ENCODE measurements around the gene ANKMY1. TPM values are rescaled to one million over a fixed set of nuclear protein-coding genes. Genes with fewer than 3 reads are reported as not detected.
A peak's percentile ranks its signal among the peaks of the same experiment; 100 is the strongest.

ANKMY1 gene
- total and polyA plus RNA-seq, 2 of the 13 experiments (the other 11 are each of a cell fraction or from before 2014, with no cell fraction given): 11.7 to 18.8 TPM

DNA sequence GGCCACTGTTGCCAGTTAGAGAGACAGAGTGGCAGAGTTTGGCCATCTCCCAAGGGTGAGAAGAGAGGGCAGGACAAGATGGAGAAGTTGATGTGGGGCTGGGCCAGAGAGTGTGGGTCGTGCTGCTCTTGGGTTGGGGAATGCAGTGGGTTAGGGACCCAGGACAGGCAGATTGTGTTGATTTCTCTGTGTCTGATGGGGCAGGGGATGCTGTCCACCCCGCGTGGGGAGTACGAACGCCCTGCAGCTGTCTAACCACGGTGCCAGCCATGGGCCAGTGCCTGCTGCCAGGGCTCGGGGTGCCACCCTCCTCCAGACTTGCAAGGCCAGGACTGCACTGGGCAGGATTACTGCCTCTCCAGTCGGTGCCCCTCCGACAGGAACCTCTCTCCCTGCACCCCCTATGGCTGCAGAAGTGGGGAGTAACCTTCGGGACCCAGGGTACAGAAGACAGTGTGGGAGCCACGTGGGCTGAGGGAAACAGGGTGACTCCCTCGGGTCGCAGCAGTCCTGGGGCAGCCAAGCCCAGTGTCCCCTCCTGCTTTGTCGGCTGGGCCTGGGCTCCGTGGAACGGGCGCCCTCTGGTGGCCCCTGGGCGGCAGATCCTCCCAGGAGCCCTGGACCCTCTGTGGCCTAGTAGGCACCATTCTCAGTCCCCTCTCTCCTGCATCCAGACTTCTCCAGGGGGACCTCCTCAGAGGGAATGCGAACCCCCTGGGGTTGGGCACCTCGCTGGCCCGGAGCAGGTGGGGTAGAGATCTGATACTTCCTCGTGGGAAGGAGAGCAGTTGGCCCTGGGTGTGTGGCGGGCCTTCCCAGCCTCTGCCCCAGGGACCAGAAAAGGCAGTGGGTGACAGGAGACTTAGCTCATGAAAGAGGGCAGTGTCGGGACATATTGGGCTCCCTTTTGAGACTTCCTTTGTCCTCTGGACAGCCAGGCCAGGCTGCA is 119.7 kb downstream of the ANKMY1 start (continued):
- TF ChIP-seq, protein P1, sequence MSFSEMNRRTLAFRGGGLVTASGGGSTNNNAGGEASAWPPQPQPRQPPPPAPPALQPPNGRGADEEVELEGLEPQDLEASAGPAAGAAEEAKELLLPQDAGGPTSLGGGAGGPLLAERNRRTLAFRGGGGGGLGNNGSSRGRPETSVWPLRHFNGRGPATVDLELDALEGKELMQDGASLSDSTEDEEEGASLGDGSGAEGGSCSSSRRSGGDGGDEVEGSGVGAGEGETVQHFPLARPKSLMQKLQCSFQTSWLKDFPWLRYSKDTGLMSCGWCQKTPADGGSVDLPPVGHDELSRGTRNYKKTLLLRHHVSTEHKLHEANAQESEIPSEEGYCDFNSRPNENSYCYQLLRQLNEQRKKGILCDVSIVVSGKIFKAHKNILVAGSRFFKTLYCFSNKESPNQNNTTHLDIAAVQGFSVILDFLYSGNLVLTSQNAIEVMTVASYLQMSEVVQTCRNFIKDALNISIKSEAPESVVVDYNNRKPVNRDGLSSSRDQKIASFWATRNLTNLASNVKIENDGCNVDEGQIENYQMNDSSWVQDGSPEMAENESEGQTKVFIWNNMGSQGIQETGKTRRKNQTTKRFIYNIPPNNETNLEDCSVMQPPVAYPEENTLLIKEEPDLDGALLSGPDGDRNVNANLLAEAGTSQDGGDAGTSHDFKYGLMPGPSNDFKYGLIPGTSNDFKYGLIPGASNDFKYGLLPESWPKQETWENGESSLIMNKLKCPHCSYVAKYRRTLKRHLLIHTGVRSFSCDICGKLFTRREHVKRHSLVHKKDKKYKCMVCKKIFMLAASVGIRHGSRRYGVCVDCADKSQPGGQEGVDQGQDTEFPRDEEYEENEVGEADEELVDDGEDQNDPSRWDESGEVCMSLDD (CRISPR knock-in tag; IDR thresholded peaks at IDR 0.05; ENCODE audit: borderline replicate concordance): no peak
- TF ChIP-seq ZNF121 (CRISPR knock-in tag; IDR thresholded peaks at IDR 0.05): no peak
- TF ChIP-seq, protein P2, sequence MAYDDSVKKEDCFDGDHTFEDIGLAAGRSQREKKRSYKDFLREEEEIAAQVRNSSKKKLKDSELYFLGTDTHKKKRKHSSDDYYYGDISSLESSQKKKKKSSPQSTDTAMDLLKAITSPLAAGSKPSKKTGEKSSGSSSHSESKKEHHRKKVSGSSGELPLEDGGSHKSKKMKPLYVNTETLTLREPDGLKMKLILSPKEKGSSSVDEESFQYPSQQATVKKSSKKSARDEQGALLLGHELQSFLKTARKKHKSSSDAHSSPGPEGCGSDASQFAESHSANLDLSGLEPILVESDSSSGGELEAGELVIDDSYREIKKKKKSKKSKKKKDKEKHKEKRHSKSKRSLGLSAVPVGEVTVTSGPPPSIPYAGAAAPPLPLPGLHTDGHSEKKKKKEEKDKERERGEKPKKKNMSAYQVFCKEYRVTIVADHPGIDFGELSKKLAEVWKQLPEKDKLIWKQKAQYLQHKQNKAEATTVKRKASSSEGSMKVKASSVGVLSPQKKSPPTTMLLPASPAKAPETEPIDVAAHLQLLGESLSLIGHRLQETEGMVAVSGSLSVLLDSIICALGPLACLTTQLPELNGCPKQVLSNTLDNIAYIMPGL (CRISPR knock-in tag; IDR thresholded peaks at IDR 0.05; ENCODE audit: borderline replicate concordance in 1 of 2, low read depth in 1 of 2): peak in 1 of 2 experiments; percentile 49; a peak in 2 of 4 replicates

DNA sequence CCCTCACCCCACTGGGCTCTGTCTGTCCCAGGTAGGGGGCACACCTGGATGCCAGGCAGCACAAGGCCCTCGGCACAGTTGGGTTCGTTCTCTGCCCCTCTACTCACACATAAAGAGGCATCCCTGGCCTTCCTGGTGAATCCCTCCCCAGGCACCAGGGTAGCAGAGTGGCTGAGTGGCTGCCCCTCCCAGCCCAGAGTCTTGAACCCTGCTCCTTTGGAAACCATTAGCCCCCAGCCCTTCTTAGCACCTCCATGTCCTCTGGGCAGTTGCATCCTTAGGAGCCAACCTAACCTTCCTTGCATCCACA is 120.3 kb downstream of the ANKMY1 start:
- no peak for ATAC-seq
- in situ Hi-C loops (cut with HindIII; ENCODE audit: extremely low pct_ligation_motif_present, low pct_unique_long_range_greater_than_20kb) (loop anchor here (5.0 kb wide), 2 partner anchors 205 to 285 kb away; no protein-coding TSS in a partner anchor), intact Hi-C loops (cut with micrococcal nuclease; ENCODE audit: unreplicated experiment) (loop anchor here (5.0 kb wide), 2 partner anchors 185 to 285 kb away; no protein-coding TSS in a partner anchor)
- ChIA-PET POLR2A (no interaction called here), CTCF (ENCODE audit: low intra/inter-chr PET ratio, low total read pairs) (interaction anchor here (0.7 to 3.4 kb wide), 3 partner anchors 204 to 287 kb away, joined by 3 to 84 read pairs (median 11); no protein-coding TSS in a partner anchor)
- H3K27ac ChIP-seq (ENCODE audit: extremely low read length, insufficient read depth, low read length): no peak overlapping the region
- H3K79me2 ChIP-seq (ENCODE audit: insufficient read depth, low read length): no peaks in the 10 kb centered on the region
- H2AFZ ChIP-seq (ENCODE audit: low read length): no peak overlapping the region
- H3K4me2 ChIP-seq (ENCODE audit: low read depth, low read length): no peak overlapping the region
- H4K20me1 ChIP-seq (ENCODE audit: insufficient read depth, low read length): peaks cover 3% of the 10 kb centered on the region; the same call in 1 of the 2 replicates
- H3K27me3 ChIP-seq (ENCODE audit: control insufficient read depth in 1 of 2, insufficient read depth in 2 of 2, low read length in 2 of 2): peaks cover 26 to 46% of the 10 kb centered on the region in 2 experiments
- H3K4me1 ChIP-seq (ENCODE audit: insufficient read depth, low read length): peaks cover 10% of the 10 kb centered on the region
- FAIRE-seq: no peak
- no peaks in the 10 kb centered on the region for H3K9me3 ChIP-seq (ENCODE audit: low read length)
- H3K36me3 ChIP-seq (replicated peaks in 1 of 2; ENCODE audit: control insufficient read depth in 1 of 2, insufficient read depth in 2 of 2, low read length in 2 of 2): no peaks in the 10 kb centered on the region
- H3K9ac ChIP-seq (ENCODE audit: insufficient read depth, low read depth, low read length): no peak overlapping the region
- H3K4me3 ChIP-seq (replicated peaks in 1 of 3; ENCODE audit: insufficient read depth in 1 of 3, low read depth in 2 of 3, low read length in 3 of 3): no peak overlapping the region
- DNase-seq (ENCODE audit: low spot score): no peak
- WGBS (ENCODE audit: low lambda C conversion rate): 100% methylated on average over 2 of the region's 2 CpGs
- no TSS peak for BruUV-seq (replicated peaks)
- TF ChIP-seq, protein P3, sequence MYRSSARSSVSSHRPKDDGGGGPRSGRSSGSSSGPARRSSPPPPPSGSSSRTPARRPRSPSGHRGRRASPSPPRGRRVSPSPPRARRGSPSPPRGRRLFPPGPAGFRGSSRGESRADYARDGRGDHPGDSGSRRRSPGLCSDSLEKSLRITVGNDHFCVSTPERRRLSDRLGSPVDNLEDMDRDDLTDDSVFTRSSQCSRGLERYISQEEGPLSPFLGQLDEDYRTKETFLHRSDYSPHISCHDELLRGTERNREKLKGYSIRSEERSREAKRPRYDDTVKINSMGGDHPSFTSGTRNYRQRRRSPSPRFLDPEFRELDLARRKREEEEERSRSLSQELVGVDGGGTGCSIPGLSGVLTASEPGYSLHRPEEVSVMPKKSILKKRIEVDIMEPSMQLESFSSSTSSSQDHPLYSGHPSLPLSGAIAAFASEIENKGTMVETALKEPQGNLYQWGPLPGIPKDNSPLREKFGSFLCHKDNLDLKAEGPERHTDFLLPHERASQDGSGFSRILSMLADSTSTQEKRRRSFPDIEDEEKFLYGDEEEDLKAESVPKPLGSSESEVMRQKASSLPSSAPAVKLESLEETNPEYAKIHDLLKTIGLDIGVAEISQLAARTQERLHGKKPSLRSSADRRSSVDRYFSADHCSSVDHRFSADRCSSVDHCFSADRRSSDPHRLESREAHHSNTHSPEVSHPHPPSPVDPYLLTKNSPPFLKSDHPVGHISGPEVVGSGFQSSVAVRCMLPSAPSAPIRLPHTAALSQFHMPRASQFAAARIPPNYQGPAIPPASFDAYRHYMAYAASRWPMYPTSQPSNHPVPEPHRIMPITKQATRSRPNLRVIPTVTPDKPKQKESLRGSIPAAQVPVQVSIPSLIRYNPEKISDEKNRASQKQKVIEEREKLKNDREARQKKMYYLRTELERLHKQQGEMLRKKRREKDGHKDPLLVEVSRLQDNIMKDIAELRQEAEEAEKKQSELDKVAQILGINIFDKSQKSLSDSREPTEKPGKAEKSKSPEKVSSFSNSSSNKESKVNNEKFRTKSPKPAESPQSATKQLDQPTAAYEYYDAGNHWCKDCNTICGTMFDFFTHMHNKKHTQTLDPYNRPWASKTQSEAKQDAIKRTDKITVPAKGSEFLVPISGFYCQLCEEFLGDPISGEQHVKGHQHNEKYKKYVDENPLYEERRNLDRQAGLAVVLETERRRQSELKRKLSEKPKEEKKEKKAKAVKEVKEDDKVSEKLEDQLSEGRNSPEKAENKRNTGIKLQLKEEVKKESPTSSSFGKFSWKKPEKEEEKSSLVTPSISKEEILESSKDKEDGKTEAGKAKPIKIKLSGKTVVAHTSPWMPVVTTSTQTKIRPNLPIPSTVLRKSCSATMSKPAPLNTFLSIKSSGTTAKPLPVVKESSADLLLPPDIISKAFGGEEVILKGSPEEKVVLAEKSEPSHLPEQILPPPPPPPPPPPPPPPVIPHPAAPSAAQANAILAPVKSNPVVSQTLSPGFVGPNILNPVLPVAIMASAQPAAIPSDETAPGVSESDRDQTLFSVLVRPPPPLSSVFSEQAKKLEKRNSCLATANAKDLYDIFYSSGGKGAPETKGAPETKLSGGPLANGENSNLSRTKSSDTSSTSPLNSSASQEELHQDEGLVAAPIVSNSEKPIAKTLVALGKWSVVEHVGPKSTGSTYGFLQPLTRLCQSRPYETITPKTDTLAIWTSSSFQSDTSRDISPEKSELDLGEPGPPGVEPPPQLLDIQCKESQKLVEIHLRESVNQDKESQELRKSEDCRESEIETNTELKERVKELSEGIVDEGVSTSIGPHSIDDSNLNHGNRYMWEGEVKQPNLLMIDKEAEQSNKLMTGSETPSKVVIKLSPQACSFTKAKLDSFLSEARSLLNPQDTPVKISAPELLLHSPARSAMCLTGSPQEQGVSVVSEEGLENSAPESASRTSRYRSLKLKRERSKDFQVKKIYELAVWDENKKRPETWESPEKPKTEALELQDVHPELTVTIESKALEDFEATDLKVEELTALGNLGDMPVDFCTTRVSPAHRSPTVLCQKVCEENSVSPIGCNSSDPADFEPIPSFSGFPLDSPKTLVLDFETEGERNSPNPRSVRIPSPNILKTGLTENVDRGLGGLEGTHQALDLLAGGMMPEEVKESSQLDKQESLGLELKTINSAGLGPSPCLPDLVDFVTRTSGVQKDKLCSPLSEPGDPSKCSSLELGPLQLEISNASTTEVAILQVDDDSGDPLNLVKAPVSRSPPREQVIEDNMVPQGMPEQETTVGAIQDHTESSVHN (CRISPR knock-in tag; IDR thresholded peaks at IDR 0.05): no peak
- TF ChIP-seq ZKSCAN1 (IDR thresholded peaks at IDR 0.05; ENCODE audit: low read length): no peak

Data from HepG2 (cell line).